GM23338 (cell line): ENCODE measurements around the gene PCSK5. TPM values are rescaled to one million over a fixed set of nuclear protein-coding genes. Genes with fewer than 3 reads are reported as not detected.

ENCODE experiments used
- ATAC-seq: fragments of 200-7000 bp; cut with Tn5 transposase; 3 replicates; pipeline ENCODE4 v1.9.1; 2020
- DNase-seq: peaks from one replicate; pipeline ENCODE4 v3.0.0-alpha.2; 2015; ENCODE audit warnings: low spot score
- H2AFZ ChIP-seq: fragments of 200-600 bp; sonication (generic); 2 replicates; pipeline ENCODE4 v1.8.0; 2016; ENCODE audit warnings: antibody characterized with exemption, mild to moderate bottlenecking, moderate library complexity
- H3F3A ChIP-seq: fragments of 200-600 bp; sonication (generic); replicated peaks from 2 replicates; pipeline ENCODE4 v1.8.0; 2017; ENCODE audit warnings: antibody characterized with exemption, mixed run types, low read depth
- H3K27ac ChIP-seq: fragments of 200-600 bp; sonication (generic); 2 replicates; pipeline ENCODE4 v1.6.1; 2016; ENCODE audit warnings: low read depth
- H3K27me3 ChIP-seq: fragments of 200-600 bp; sonication (generic); 2 replicates; pipeline ENCODE4 v1.8.0; 2016; ENCODE audit warnings: mild to moderate bottlenecking, mixed run types, moderate library complexity; ENCODE audit not compliant: insufficient read depth
- H3K36me3 ChIP-seq: fragments of 200-600 bp; sonication (generic); 2 replicates; pipeline ENCODE4 v1.8.0; 2016; ENCODE audit warnings: mild to moderate bottlenecking; ENCODE audit not compliant: insufficient read depth
- H3K4me1 ChIP-seq: fragments of 200-600 bp; sonication (generic); 2 replicates; pipeline ENCODE4 v1.8.0; 2016; ENCODE audit warnings: mild to moderate bottlenecking, moderate library complexity; ENCODE audit not compliant: insufficient read depth
- H3K4me2 ChIP-seq: fragments of 200-600 bp; sonication (generic); 2 replicates; pipeline ENCODE4 v1.7.1; 2017; ENCODE audit warnings: mixed run types
- H3K4me3 ChIP-seq: fragments of 200-600 bp; sonication (generic); 2 replicates; pipeline ENCODE4 v1.6.1; 2016; ENCODE audit warnings: mixed run types
- H3K79me2 ChIP-seq: fragments of 200-600 bp; sonication (generic); replicated peaks from 2 replicates; pipeline ENCODE4 v1.8.0; 2017; ENCODE audit warnings: mild to moderate bottlenecking; ENCODE audit not compliant: insufficient read depth
- H3K9me2 ChIP-seq: fragments of 200-600 bp; sonication (generic); 2 replicates; pipeline ENCODE4 v1.8.0; 2017; ENCODE audit not compliant: insufficient read depth
- H4K20me1 ChIP-seq: fragments of 200-600 bp; sonication (generic); replicated peaks from 2 replicates; pipeline ENCODE4 v1.8.0; 2017; ENCODE audit warnings: mild to moderate bottlenecking; ENCODE audit not compliant: insufficient read depth
- H3K27ac Mint-ChIP-seq: 2 replicates; pipeline ENCODE4 v1.8.0; 2020; ENCODE audit warnings: inconsistent platforms, mild to moderate bottlenecking, moderate library complexity, mixed read lengths
- H3K27me3 Mint-ChIP-seq: 3 replicates; pipeline ENCODE4 v1.8.0; 2022; ENCODE audit warnings: low read depth, mild to moderate bottlenecking, moderate library complexity, mixed read lengths, inconsistent platforms; ENCODE audit not compliant: insufficient read depth, poor library complexity
- H3K36me3 Mint-ChIP-seq: 3 replicates; pipeline ENCODE4 v1.8.0; 2021; ENCODE audit warnings: low read depth, mild to moderate bottlenecking, inconsistent platforms, moderate library complexity, mixed read lengths
- H3K4me1 Mint-ChIP-seq: 3 replicates; pipeline ENCODE4 v1.8.0; 2020; ENCODE audit warnings: mild to moderate bottlenecking, inconsistent platforms, mixed read lengths
- H3K4me3 Mint-ChIP-seq: 3 replicates; pipeline ENCODE4 v1.8.0; 2021; ENCODE audit warnings: moderate library complexity, mild to moderate bottlenecking, inconsistent platforms, mixed read lengths
- H3K9me3 Mint-ChIP-seq: 3 replicates; pipeline ENCODE4 v1.8.0; 2020; ENCODE audit warnings: moderate library complexity, mild to moderate bottlenecking, inconsistent platforms, mixed read lengths
- CREB1 ChIP-seq: fragments of 250-450 bp; sonication (Bioruptor Pico); IDR thresholded peaks from 2 replicates; pipeline ENCODE4 v1.5.0; 2020; ENCODE audit warnings: low read depth, mild to moderate bottlenecking, moderate library complexity
- ETS1 ChIP-seq: IDR thresholded peaks from 2 replicates; pipeline ENCODE4 v1.6.1; 2016; ENCODE audit warnings: antibody characterized with exemption
- EZH2 ChIP-seq: fragments of 200-600 bp; sonication (generic); IDR thresholded peaks from one replicate; pipeline ENCODE4 v1.8.0; 2017; ENCODE audit warnings: antibody characterized with exemption, mild to moderate bottlenecking, low read depth; ENCODE audit not compliant: unreplicated experiment
- EZH2phosphoT487 ChIP-seq: fragments of 200-600 bp; sonication (generic); IDR thresholded peaks from one replicate; pipeline ENCODE4 v1.8.1; 2018; ENCODE audit warnings: antibody characterized with exemption; ENCODE audit not compliant: unreplicated experiment
- JUNB ChIP-seq: IDR thresholded peaks from one replicate; pipeline ENCODE4 v1.6.1; 2016; ENCODE audit warnings: antibody characterized with exemption; ENCODE audit not compliant: unreplicated experiment
- NANOG ChIP-seq: IDR thresholded peaks from 2 replicates; pipeline ENCODE4 v1.6.1; 2016; ENCODE audit warnings: antibody characterized with exemption, borderline replicate concordance
- POLR2AphosphoS5 ChIP-seq: IDR thresholded peaks from 2 replicates; pipeline ENCODE4 v1.6.1; 2016; ENCODE audit warnings: antibody characterized with exemption, low read depth
- STAT1 ChIP-seq: IDR thresholded peaks from one replicate; pipeline ENCODE4 v1.6.1; 2016; ENCODE audit warnings: antibody characterized with exemption; ENCODE audit not compliant: unreplicated experiment
- ZNF114 ChIP-seq: fragments of 250-450 bp; sonication (Bioruptor Pico); IDR thresholded peaks from 2 replicates; pipeline ENCODE4 v1.5.0; 2020; ENCODE audit warnings: mild to moderate bottlenecking, moderate library complexity
- ZNF331 ChIP-seq: fragments of 250-450 bp; sonication (Bioruptor Pico); IDR thresholded peaks from 2 replicates; pipeline ENCODE4 v1.5.0; 2020; ENCODE audit warnings: low read depth, mild to moderate bottlenecking, moderate library complexity
- ZNF462 ChIP-seq: fragments of 250-450 bp; sonication (Bioruptor Pico); IDR thresholded peaks from 2 replicates; pipeline ENCODE4 v1.5.0; 2020; ENCODE audit warnings: mild to moderate bottlenecking, moderate library complexity
- polyA plus RNA-seq: library from polyadenylated mRNA; unstranded; fragments of >200 nt; fragmentation: Nextera tagmentation; extraction: Ambion mirVana; gene quantifications from 2 replicates; pipeline ENCODE4 v1.2.1, GENCODE V29; 2016
- total RNA-seq: library from RNA; depleted of rRNA; stranded (reverse); fragments of >200 nt; shearing (Covaris generic); gene quantifications from 2 replicates; pipeline ENCODE4 v1.2.3, GENCODE V29; 2014
- TF ChIP-seq, protein P1 (sequence below), 2 experiments: fragments of 200-600 bp in 1 of 2; sonication (generic) in 1 of 2; conservative IDR thresholded peaks; 2 replicates each; pipeline versions ENCODE4 v1.5.1 to v1.6.1; 2016 to 2017; ENCODE audit warnings: antibody characterized with exemption in 2 of 2, low read depth in 2 of 2, mild to moderate bottlenecking in 2 of 2, moderate library complexity in 1 of 2
- TF ChIP-seq, protein P2 (sequence below): IDR thresholded peaks from one replicate; pipeline ENCODE4 v1.6.1; 2018; ENCODE audit warnings: antibody characterized with exemption; ENCODE audit not compliant: unreplicated experiment

Gene PCSK5
- total and polyA plus RNA-seq, 2 experiments from 2014 or later = 12.3 to 34.8 TPM

DNA sequence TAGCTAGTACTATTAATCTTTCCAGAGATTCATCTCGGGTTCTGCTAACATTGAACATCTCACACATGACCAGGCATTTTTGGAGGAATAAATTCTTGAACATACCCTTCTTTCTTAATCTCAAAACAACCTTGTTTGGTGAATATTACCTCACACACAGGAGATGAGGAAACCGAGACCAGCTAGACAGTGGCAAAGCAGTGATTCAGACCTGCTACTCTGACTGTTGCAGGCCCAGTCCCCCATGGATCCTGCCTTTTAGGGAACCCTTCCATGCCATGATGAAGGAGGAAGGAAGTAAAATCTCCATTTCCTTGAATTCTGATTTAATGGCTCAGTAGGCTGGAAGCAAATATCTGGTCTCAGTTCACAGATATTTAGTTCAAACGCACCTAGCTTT, 2.6 kb downstream of the PCSK5 start:
- H3K4me2 ChIP-seq = peak overlapping the region; percentile 90
- Mint-ChIP-seq H3K4me1 (peaks cover 49% of the 10 kb centered on the region), H3K27me3 (peaks cover 27% of the 10 kb centered on the region), H3K4me3 (peak overlapping the region; percentile 87), H3K9me3 (no peaks in the 10 kb centered on the region), H3K27ac (no peak overlapping the region), H3K36me3 (no peaks in the 10 kb centered on the region)
- H3K4me3 ChIP-seq = peak overlapping the region; percentile 84
- no peak overlapping the region for H2AFZ ChIP-seq
- H3K27me3 ChIP-seq = peaks cover 19% of the 10 kb centered on the region; the same call in 1 of the 2 replicates
- TF ChIP-seq EZH2phosphoT487 = no peak
- TF ChIP-seq, protein P1, sequence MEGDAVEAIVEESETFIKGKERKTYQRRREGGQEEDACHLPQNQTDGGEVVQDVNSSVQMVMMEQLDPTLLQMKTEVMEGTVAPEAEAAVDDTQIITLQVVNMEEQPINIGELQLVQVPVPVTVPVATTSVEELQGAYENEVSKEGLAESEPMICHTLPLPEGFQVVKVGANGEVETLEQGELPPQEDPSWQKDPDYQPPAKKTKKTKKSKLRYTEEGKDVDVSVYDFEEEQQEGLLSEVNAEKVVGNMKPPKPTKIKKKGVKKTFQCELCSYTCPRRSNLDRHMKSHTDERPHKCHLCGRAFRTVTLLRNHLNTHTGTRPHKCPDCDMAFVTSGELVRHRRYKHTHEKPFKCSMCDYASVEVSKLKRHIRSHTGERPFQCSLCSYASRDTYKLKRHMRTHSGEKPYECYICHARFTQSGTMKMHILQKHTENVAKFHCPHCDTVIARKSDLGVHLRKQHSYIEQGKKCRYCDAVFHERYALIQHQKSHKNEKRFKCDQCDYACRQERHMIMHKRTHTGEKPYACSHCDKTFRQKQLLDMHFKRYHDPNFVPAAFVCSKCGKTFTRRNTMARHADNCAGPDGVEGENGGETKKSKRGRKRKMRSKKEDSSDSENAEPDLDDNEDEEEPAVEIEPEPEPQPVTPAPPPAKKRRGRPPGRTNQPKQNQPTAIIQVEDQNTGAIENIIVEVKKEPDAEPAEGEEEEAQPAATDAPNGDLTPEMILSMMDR (conservative IDR thresholded peaks at IDR 0.05; ENCODE audit: low read depth in 2 of 2) = no peak
- TF ChIP-seq ZNF462 = no peak
- no peak for TF ChIP-seq NANOG
- TF ChIP-seq ZNF114 (CRISPR knock-in tag) = no peak
- TF ChIP-seq, protein P2, sequence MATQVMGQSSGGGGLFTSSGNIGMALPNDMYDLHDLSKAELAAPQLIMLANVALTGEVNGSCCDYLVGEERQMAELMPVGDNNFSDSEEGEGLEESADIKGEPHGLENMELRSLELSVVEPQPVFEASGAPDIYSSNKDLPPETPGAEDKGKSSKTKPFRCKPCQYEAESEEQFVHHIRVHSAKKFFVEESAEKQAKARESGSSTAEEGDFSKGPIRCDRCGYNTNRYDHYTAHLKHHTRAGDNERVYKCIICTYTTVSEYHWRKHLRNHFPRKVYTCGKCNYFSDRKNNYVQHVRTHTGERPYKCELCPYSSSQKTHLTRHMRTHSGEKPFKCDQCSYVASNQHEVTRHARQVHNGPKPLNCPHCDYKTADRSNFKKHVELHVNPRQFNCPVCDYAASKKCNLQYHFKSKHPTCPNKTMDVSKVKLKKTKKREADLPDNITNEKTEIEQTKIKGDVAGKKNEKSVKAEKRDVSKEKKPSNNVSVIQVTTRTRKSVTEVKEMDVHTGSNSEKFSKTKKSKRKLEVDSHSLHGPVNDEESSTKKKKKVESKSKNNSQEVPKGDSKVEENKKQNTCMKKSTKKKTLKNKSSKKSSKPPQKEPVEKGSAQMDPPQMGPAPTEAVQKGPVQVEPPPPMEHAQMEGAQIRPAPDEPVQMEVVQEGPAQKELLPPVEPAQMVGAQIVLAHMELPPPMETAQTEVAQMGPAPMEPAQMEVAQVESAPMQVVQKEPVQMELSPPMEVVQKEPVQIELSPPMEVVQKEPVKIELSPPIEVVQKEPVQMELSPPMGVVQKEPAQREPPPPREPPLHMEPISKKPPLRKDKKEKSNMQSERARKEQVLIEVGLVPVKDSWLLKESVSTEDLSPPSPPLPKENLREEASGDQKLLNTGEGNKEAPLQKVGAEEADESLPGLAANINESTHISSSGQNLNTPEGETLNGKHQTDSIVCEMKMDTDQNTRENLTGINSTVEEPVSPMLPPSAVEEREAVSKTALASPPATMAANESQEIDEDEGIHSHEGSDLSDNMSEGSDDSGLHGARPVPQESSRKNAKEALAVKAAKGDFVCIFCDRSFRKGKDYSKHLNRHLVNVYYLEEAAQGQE = no peak
- no peak for TF ChIP-seq JUNB
- no peak for TF ChIP-seq ZNF331 (CRISPR knock-in tag)
- TF ChIP-seq POLR2AphosphoS5 = no peak
- no peak for TF ChIP-seq EZH2
- no peak for TF ChIP-seq STAT1
- TF ChIP-seq CREB1 (CRISPR knock-in tag) = no peak
- TF ChIP-seq ETS1 = no peak
- peaks cover 52% of the 10 kb centered on the region for H3K4me1 ChIP-seq
- H3K9me2 ChIP-seq = no peaks in the 10 kb centered on the region
- no peak for DNase-seq
- H3K79me2 ChIP-seq = peaks cover 72% of the 10 kb centered on the region
- H3K27ac ChIP-seq = no peak overlapping the region
- H3K36me3 ChIP-seq = no peaks in the 10 kb centered on the region
- no peak for ATAC-seq
- no peaks in the 10 kb centered on the region for H3F3A ChIP-seq
- H4K20me1 ChIP-seq = 0 out of 2 replicates have a peak, but pooled peaks cover 7% of the 10 kb centered on the region
